SKM-1 treated with dmso at 0.1 percent for 144 hours (cell line): Measurements from ENCODE around the gene BANF2.

ENCODE experiments used
- DNase-seq: peaks from one replicate; lab custom pipeline; 2025; ENCODE audit not compliant: unreplicated experiment; lab: John Stamatoyannopoulos, UW

The BANF2 gene

GRCh38 chr20:17708675-17709360 lies 9.1 kb downstream of the BANF2 start:
- DNase-seq = no peak

- DNase-seq = no peak
Observed at GRCh38 chr20:17709361-17710293, 9.9 kb downstream of the BANF2 start.

- no peak for DNase-seq
Observed at GRCh38 chr20:17710379-17711266, 10.9 kb downstream of the BANF2 start.

- DNase-seq = no peak
Observed at GRCh38 chr20:17711267-17711627, 11.5 kb downstream of the BANF2 start.

- DNase-seq = no peak
Observed at GRCh38 chr20:17712201-17712600, 12.4 kb downstream of the BANF2 start.

GRCh38 chr20:17712708-17713107 lies 12.9 kb downstream of the BANF2 start:
- DNase-seq = no peak

- no peak for DNase-seq
Observed at GRCh38 chr20:17714597-17714996, 14.8 kb downstream of the BANF2 start.

GRCh38 chr20:17715075-17715474 lies 15.3 kb downstream of the BANF2 start:
- DNase-seq = no peak

- DNase-seq = no peak
Observed at GRCh38 chr20:17716331-17716730, 16.6 kb downstream of the BANF2 start.

- DNase-seq = no peak
Observed at GRCh38 chr20:17720755-17721154, 21.0 kb downstream of the BANF2 start.

GRCh38 chr20:17721802-17722486 lies 22.2 kb downstream of the BANF2 start:
- no peak for DNase-seq

- DNase-seq = no peak
Observed at GRCh38 chr20:17722493-17723300, 22.9 kb downstream of the BANF2 start.

GRCh38 chr20:17723301-17723691 lies 23.5 kb downstream of the BANF2 start:
- DNase-seq = no peak

- no peak for DNase-seq
Observed at GRCh38 chr20:17725094-17725835, 25.5 kb downstream of the BANF2 start.

- DNase-seq = no peak
Observed at GRCh38 chr20:17726902-17727301, 27.1 kb downstream of the BANF2 start.

GRCh38 chr20:17727351-17727750 lies 27.6 kb downstream of the BANF2 start:
- DNase-seq = no peak

GRCh38 chr20:17728074-17728473 lies 28.3 kb downstream of the BANF2 start:
- DNase-seq = no peak

- DNase-seq = no peak
Observed at GRCh38 chr20:17730071-17730470, 30.3 kb downstream of the BANF2 start.

- DNase-seq = no peak
Observed at GRCh38 chr20:17731233-17731632, 31.5 kb downstream of the BANF2 start.
